Subcutaneous abdominal adipose tissue (tissue), 5 donors: ENCODE measurements around the gene GARIN5A.
A peak's percentile ranks its signal among the peaks of the same experiment; 100 is the strongest.

ENCODE experiments used
- H3K27ac ChIP-seq: one replicate; pipeline ENCODE4 v1.7.0; 2013; ENCODE audit warnings: low read depth, mild to moderate bottlenecking, inconsistent platforms, low read length, moderate library complexity
- H3K27me3 ChIP-seq, 5 donors: one replicate each; pipeline ENCODE4 v1.7.0; 2013; ENCODE audit warnings: low read length in 5 of 5, inconsistent platforms in 1 of 5; ENCODE audit not compliant: control insufficient read depth in 5 of 5, insufficient read depth in 4 of 5
- H3K36me3 ChIP-seq, 5 donors: one replicate each; pipeline ENCODE4 v1.7.0; 2013; ENCODE audit warnings: low read length in 5 of 5; ENCODE audit not compliant: control insufficient read depth in 5 of 5, insufficient read depth in 5 of 5
- H3K4me1 ChIP-seq, 5 donors: one replicate each; pipeline ENCODE4 v1.7.0; 2013; ENCODE audit warnings: low read length in 5 of 5, mild to moderate bottlenecking in 3 of 5, moderate library complexity in 1 of 5; ENCODE audit not compliant: control insufficient read depth in 5 of 5, insufficient read depth in 5 of 5
- H3K4me3 ChIP-seq, 5 donors: one replicate each; pipeline ENCODE4 v1.7.0; 2013; ENCODE audit warnings: low read length in 5 of 5, low read depth in 1 of 5
- H3K9ac ChIP-seq, 5 donors: one replicate each; pipeline ENCODE4 v1.7.0; 2013; ENCODE audit warnings: low read length in 5 of 5, mild to moderate bottlenecking in 4 of 5, moderate library complexity in 3 of 5
- H3K9me3 ChIP-seq, 5 donors: one replicate each; pipeline ENCODE4 v1.7.0; 2013; ENCODE audit warnings: low read length in 5 of 5; ENCODE audit not compliant: control insufficient read depth in 5 of 5
- donor health status: healthy.
- donor health status: healthy.
- donor health status: healthy.
- donor health status: healthy.
- donor health status: healthy.

The GARIN5A gene

DNA sequence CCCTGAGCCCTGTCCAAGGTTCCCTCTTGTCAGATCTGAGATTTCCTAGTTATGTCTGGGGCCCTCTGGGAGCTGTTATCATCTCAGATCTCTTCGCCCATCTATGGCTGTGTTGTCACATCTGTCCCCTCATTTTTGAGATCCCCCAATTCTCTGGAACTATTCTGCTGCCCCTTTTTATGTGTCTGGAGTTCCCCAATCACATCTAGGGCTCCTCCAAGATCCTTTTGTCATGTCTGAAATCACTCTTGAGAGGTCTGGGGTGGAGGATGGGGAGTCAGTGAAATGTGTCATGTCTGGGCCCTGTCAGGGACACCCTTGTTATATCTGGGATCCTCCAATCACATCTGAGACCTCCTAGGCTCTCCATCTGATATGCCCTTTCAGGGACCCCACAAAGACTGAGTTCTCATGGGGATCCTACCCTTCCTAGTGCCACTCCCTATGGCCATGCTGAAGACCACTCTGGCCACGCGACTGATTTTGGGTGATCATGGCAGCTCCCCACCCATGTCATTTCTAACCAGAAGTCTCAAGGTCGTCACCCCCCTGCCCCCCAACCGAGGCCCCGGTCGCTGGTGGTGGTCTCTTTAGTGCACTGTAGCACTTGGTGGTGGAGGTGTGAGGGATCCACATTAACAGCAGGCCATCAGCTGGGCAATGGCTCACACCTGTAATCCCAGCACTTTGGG, 47.7 kb downstream of the GARIN5A start:
- H3K36me3 ChIP-seq: no peaks in the 10 kb centered on the region
- no peak overlapping the region for H3K27ac ChIP-seq
- peak overlapping the region in 1 of 5 donors; percentile 52 for H3K9ac ChIP-seq
- no peak overlapping the region for H3K4me3 ChIP-seq
- H3K9me3 ChIP-seq: no peaks in the 10 kb centered on the region
- peaks cover 11 to 32% (median 15%) of the 10 kb centered on the region in 5 donors for H3K27me3 ChIP-seq
- H3K4me1 ChIP-seq: peaks cover 2 to 29% (median 20%) of the 10 kb centered on the region in 5 donors

DNA sequence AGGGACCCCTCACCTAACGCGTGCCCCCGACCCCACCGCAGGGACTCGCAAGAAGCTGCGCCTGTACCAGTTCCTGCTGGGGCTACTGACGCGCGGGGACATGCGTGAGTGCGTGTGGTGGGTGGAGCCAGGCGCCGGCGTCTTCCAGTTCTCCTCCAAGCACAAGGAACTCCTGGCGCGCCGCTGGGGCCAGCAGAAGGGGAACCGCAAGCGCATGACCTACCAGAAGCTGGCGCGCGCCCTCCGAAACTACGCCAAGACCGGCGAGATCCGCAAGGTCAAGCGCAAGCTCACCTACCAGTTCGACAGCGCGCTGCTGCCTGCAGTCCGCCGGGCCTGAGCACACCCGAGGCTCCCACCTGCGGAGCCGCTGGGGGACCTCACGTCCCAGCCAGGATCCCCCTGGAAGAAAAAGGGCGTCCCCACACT, 48.6 kb downstream of the GARIN5A start:
- peak overlapping the region in 4 of 5 donors; percentile 36 to 57 (median 43) for H3K4me3 ChIP-seq
- H3K27ac ChIP-seq: no peak overlapping the region
- no peaks in the 10 kb centered on the region for H3K9me3 ChIP-seq
- peaks cover 7 to 29% (median 12%) of the 10 kb centered on the region in 5 donors for H3K27me3 ChIP-seq
- H3K9ac ChIP-seq: peak overlapping the region in 2 of 5 donors; percentile 41 to 52
- no peaks in the 10 kb centered on the region for H3K36me3 ChIP-seq
- H3K4me1 ChIP-seq: peaks cover 2 to 29% (median 20%) of the 10 kb centered on the region in 5 donors

DNA sequence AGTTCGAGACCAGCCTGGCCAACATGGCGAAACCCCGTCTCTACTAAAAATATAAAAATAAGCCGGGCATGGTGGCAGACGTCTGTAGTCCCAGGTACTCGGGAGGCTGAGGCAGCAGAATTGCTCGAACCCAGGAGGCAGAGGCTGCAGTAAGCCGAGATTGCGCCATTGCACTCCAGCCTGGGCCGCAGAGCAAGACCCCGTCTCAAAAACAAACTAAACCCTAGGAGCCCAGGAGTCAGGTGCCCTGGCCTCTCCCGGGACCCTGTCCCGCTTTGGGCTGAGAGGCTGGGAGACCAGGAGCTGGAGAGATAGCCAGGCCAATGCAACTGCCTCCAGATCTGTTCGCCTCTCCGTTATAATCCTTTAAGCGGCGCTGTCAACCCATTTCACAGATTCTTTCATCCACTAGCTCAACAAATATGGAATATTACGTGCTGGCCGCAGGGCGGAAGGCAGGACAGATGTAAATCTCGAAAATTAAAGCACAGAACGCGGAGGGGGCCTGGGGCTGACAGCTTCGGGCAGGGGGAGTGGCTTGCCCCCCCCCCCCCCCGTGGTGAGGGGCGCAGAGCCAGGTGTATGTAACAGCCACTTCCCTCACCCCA, 49.2 kb downstream of the GARIN5A start:
- peak overlapping the region in 3 of 5 donors; percentile 39 to 57 (median 47) for H3K4me3 ChIP-seq
- H3K9ac ChIP-seq: no peak overlapping the region
- no peak overlapping the region for H3K27ac ChIP-seq
- H3K9me3 ChIP-seq: no peaks in the 10 kb centered on the region
- peaks cover 3 to 24% (median 10%) of the 10 kb centered on the region in 5 donors for H3K27me3 ChIP-seq
- no peaks in the 10 kb centered on the region for H3K36me3 ChIP-seq
- H3K4me1 ChIP-seq: peaks cover 2 to 28% (median 20%) of the 10 kb centered on the region in 5 donors

DNA sequence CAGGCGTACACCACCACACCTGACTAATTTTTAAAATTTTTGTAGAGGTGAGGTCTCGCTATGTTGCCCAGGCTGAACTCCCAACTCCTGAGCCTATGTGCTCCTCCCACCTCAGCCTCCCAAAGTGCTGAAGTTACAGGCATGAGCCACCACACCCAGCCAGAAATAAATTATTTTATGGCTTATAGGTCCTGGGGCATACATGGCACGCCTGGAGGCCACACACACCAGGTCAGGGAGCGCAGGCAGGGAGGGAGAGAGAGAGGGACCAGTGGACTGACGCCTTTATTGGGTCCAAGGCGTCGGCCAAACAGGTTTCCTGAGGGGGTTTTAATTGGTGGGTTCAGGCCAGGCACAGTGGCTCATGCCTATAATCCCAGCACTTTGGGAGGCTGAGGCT, 51.1 kb downstream of the GARIN5A start:
- peaks cover 0 to 13% (median 9%) of the 10 kb centered on the region in 5 donors for H3K4me1 ChIP-seq
- H3K27ac ChIP-seq: no peak overlapping the region
- H3K27me3 ChIP-seq: peaks cover 2 to 22% (median 17%) of the 10 kb centered on the region in 5 donors
- H3K4me3 ChIP-seq: no peak overlapping the region
- H3K9ac ChIP-seq: no peak overlapping the region
- no peaks in the 10 kb centered on the region for H3K36me3 ChIP-seq
- H3K9me3 ChIP-seq: peaks cover 0 to 2% (median 0%) of the 10 kb centered on the region in 5 donors

DNA sequence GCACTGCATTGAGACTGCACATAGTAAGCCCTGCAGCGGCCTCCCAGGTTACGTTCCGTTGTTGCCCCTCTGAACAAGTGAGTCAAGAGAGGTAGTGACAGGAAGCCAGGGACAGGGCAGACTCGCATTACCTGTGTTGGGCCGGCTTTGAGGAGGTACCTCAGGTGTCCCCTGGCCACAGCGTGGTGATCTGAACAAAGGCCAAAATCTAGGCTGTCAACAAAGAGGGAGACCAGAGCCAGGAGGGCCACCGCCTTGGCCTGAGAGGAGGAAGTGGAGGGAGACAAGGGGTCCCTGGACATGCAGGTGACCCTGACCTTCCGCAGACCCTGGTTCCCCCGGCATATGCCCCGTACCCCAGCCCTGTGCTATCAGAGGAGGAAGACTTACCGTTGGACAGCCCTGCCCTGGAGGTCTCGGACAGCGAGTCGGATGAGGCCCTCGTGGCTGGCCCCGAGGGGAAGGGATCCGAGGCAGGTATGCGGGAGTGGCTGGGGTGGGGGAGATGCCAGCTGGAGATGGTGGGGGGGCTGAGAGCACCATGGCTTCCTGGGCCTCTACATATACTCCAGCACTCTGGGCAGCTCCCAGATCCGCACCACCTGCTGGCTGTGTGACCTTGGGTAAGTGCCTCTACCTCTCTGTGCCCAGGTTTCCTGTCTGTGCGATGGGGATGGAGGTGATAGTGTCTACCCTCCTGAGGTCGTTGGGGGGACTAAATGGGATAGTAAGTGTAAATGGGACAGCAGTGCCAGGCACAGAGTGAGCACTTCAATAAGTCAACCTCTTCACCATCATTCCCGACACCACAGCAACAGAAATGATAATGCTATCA, 53.2 kb downstream of the GARIN5A start:
- peaks cover 0 to 2% (median 0%) of the 10 kb centered on the region in 5 donors for H3K9me3 ChIP-seq
- no peak overlapping the region for H3K4me3 ChIP-seq
- no peaks in the 10 kb centered on the region for H3K36me3 ChIP-seq
- H3K9ac ChIP-seq: no peak overlapping the region
- H3K27me3 ChIP-seq: peaks cover 9 to 34% (median 29%) of the 10 kb centered on the region in 5 donors
- H3K27ac ChIP-seq: no peak overlapping the region
- H3K4me1 ChIP-seq: peaks cover 0 to 10% (median 9%) of the 10 kb centered on the region in 5 donors

DNA sequence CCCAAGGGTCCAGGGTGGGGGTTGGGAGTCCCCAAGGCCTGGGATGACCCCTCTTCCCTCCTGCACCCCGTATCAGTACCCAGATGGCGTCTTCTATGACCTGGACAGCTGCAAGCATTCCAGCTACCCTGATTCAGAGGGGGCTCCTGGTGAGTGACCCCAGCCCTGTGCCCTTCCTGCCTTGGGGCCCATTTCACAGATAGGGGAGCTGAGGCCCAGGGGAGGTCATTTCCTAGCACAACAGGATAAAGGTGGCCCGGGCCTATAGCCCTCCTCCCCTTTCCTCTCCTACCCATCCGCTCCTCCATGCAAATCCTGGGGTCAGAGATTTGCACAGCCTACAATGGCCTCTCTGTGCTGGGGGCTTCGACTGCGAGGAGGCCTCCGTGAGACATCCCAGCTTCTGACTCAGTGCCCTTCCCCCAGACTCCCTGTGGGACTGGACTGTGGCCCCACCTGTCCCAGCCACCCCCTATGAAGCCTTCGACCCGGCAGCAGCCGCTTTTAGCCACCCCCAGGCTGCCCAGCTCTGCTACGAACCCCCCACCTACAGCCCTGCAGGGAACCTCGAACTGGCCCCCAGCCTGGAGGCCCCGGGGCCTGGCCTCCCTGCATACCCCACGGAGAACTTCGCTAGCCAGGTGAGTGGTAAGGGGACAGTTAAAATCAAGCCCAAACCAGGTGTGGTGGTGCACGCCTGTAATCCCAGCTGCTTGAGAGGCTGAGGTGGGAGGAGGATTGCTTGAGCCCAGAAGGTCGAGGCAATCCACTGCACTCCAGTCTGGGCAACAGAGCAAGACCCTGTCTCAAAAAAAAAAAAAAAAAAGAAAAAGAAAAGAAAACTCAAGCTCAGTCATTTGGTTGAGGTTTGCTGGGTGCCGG, 54.0 kb downstream of the GARIN5A start:
- no peak overlapping the region for H3K4me3 ChIP-seq
- peaks cover 0 to 2% (median 0%) of the 10 kb centered on the region in 5 donors for H3K9me3 ChIP-seq
- H3K27ac ChIP-seq: no peak overlapping the region
- H3K36me3 ChIP-seq: no peaks in the 10 kb centered on the region
- H3K9ac ChIP-seq: no peak overlapping the region
- H3K4me1 ChIP-seq: peaks cover 0 to 1% (median under 1%) of the 10 kb centered on the region in 5 donors
- peaks cover 17 to 35% (median 34%) of the 10 kb centered on the region in 5 donors for H3K27me3 ChIP-seq

DNA sequence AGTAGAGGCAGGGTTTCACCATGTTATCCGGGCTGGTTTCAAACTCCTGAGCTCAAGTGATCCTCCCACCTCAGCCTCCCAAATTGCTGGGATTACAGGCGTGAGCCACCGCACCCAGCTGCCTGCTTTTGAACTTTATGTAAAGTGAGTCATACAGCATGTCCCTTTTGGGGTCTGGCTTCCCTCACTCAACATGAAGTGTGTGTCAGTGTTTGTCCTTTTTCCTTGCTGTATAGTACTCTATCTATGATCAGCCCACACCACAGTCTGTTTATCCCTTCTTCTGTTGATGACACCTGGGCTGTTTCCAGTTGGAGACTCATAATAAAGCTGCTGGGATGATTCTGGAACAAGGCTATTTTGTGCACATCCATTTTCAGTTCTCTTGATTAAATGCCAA, 55.8 kb downstream of the GARIN5A start:
- Histone ChIP-seq H3K36me3 (no peaks in the 10 kb centered on the region), H3K9me3 (peaks cover 0 to 2% (median 0%) of the 10 kb centered on the region in 5 donors), H3K27me3 (peaks cover 20 to 41% (median 39%) of the 10 kb centered on the region in 5 donors), H3K4me1 (peaks cover 0 to 5% (median 0%) of the 10 kb centered on the region in 5 donors), H3K4me3 (no peak overlapping the region), H3K27ac (no peak overlapping the region), H3K9ac (no peak overlapping the region)

DNA sequence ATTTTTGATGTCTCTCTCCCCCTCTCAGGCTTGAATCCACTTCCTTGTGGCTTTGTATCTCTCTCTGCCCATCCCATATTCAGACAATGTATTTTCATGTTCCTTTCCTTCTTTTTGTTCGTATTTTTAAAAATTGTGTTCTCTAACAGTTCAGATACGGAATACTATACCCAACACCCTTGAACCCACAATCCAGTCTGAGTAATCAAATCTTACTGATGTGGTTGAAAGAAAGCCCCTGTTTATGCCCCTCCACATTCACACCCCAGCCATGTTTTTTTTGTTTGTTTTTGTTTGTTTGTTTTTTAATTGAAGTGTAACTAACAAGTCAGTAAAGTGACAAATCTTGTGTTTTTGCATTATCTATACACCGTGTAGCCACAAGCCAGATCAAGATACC, 56.5 kb downstream of the GARIN5A start:
- Histone ChIP-seq H3K27ac (no peak overlapping the region), H3K9ac (no peak overlapping the region), H3K27me3 (peaks cover 20 to 41% (median 39%) of the 10 kb centered on the region in 5 donors), H3K9me3 (peaks cover 0 to 2% (median 0%) of the 10 kb centered on the region in 5 donors), H3K4me3 (no peak overlapping the region), H3K36me3 (no peaks in the 10 kb centered on the region), H3K4me1 (peaks cover 0 to 9% (median 0%) of the 10 kb centered on the region in 5 donors)

DNA sequence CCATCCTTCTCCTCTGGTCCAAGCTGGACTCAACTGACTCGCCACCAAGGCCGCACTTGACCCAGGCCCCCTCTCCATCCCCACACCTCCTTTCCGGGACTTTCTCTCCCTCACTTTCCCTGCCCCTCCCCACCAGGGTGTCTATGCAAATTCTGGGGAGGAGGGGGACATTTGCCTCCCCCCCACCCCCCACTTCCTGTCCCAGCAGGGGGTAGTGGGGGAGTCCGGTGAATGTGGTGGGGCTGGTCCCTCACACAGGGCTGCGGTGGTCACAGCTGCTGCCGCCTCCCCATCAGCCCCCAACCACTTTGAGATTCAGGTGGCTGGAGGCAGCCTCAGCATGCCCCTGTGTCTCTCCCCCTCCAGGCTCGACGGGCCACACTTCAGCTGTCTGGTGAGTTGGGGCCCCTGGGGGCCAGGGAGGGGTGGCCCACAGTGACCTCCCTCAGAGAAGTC, 57.0 kb downstream of the GARIN5A start:
- H3K36me3 ChIP-seq: no peaks in the 10 kb centered on the region
- peaks cover 20 to 41% (median 39%) of the 10 kb centered on the region in 5 donors for H3K27me3 ChIP-seq
- H3K9me3 ChIP-seq: peaks cover 0 to 2% (median 0%) of the 10 kb centered on the region in 5 donors
- H3K4me3 ChIP-seq: no peak overlapping the region
- H3K9ac ChIP-seq: no peak overlapping the region
- peaks cover 0 to 13% (median under 1%) of the 10 kb centered on the region in 5 donors for H3K4me1 ChIP-seq
- H3K27ac ChIP-seq: no peak overlapping the region
